NCI-H2081 treated with DMSO at 0.1 percent for 48 hours (cell line): Measurements from ENCODE around the gene DPYSL5.

Experiments used
- DNase-seq: peaks from one replicate; lab custom pipeline; 2025; lab: John Stamatoyannopoulos, UW

Gene DPYSL5

DNA sequence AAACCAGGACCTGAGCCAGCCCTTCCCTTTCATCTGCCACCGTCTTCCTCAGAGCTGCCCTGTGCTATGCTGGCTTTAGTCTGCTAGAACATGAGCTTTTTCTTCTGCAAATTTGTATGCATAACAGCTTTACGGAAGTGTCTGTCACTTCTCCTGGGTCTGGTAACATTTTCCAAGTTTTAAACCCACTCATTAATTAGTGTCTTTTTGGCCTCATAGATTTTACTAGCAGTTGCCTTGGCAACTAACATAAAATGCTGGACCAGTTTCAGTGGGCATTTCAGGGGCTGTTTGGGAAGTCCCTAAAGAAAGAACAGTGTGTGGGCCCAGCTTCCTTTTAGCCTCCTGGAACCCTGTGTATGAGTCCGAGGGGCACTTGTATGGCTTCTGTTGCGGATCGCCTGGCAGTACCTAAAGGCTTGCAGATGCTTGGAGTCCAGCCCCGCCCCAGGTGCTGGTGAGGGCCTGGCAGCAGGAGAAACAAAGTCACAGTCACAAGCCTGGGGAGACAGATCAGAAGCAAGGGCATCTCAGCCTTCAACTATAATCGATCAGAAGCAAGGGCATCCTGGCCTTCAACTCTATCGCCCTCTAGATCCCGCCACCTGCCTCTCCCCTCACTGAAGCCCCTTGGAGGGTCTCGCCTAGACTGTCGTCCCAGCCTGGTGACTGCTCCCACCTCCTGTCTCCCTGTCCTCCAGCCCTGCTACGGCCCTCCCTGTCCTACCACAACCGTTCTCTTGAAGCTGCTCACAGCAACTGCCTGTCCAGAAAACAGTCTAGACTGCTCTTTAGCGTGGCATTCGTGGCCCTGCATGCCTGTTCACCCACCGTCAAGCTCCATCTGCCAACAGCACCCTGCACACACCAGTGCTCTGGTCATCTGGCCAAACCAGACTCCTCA is 85.8 kb downstream of the DPYSL5 start:
- no peak for DNase-seq

DNA sequence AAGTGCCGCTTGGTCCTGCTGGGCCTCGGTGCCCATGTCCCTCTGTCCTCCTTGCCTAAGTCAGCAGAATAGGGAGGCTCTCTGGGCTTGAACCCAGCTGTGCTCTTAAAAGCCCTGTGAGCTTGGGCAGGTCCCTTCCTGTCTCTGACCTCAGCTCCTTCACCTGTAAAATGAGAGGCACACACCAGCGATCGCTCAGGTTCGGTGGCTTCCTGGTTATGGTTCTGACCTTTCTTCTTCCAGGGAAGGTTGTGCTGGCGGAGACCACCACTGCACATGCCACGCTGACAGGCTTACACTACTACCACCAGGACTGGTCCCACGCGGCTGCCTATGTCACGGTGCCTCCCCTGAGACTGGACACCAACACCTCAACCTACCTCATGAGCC is 86.4 kb downstream of the DPYSL5 start:
- DNase-seq: no peak

DNA sequence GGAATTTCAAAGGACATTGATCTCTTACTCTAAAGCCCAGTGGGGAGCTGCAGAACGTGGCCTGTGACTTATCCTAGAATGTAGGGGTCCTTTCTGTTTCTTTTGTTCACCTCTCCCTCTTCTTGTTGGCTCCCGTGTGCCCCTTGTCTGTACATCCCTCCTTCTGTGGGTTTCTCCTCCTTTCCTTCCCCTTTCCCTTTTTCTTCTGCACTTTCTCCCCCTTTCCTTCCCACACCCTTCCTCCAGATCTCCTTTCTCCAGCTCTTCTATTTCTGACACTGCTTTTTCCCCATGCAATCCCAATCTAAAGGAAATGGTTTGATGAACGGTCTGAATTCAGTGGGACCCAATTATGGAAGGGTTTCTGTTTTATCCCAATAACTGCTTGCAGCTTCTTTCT is 87.1 kb downstream of the DPYSL5 start:
- no peak for DNase-seq

DNA sequence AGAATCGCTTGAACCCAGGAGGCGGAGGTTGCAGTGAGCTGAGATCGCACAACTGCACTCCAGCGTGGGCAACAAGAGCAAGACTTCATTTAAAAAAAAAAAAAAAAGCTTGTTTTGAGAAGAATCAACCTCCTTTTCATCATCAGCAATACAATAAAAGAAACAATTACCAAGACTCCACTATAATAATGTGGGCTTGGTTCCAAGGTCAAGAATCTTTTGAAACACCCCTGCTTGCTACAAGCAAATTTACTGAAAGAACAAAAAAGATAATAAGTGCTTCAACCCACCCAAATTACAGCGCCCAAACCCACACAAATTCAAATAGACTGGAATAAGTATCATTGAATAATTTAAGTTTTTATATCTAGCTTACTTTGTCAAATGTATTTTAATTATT is 88.9 kb downstream of the DPYSL5 start:
- no peak for DNase-seq

DNA sequence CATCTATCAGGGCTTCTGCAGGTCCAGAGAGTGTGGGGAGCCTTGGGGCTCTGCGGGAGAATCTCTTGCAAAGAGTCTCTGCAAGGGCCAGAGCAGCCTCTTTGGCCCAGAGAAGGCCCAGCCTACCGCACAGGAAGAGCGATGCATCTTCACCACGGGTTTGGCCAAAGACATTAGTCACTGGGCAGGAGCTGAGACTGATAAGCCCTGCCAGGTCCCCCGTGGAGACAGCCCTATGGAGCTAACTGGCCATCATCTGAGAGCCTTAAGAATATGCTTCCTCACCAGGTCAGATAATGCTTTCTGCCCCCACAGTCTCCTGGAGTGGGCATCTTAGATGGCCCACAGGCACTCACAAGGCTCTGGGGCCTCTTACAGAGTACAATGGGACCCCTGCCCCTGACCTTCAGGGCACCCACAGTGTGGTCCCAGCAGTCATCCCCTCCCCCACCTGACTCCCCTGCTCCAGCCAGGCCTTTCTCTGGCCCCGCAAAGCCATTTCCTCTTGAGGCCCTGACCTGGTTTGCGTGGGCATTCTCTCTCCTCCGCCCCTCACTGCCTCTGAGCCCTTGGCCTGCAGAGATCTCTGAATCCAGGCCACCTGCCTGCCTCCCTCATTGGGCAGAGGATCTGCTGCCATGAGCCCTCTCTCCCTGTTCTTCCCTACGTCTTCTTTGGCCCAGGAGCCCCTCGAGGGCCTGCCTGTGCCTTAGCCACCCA is 90.6 kb downstream of the DPYSL5 start:
- no peak for DNase-seq

DNA sequence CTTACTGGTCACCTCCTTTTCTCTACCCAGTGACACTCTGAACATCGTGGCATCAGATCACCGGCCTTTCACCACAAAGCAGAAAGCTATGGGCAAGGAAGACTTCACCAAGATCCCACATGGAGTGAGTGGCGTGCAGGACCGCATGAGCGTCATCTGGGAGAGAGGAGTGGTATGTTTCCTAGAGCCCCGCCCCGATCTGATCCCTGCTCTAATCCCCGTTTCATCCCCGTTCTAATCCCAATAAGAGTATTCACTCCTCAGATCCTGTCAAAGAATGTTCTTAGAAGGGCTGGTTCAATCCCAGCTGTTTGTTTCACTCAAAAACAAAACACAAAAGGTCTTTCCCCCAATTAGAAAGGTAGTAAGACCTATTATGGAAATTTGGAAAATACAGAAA is 92.1 kb downstream of the DPYSL5 start:
- no peak for DNase-seq

DNA sequence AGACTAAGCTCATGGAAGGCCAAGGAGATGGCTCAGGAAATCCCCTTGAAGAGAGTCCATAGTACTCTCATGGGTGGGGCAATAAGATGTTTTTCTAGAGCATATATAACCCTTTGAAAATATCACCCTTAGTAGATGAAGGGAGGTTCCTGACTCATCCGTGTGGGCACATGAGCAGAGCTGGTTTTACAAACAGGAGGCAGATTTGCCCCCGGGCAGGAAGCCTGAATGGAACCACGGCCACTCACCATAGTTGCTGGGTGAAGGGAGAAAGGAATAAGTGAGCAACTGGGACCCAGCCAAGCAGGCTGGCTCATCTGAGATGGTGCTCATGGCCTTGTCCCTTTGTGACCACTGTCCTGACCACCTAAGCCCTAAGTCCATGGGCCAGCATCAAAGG is 93.6 kb downstream of the DPYSL5 start:
- DNase-seq: no peak

DNA sequence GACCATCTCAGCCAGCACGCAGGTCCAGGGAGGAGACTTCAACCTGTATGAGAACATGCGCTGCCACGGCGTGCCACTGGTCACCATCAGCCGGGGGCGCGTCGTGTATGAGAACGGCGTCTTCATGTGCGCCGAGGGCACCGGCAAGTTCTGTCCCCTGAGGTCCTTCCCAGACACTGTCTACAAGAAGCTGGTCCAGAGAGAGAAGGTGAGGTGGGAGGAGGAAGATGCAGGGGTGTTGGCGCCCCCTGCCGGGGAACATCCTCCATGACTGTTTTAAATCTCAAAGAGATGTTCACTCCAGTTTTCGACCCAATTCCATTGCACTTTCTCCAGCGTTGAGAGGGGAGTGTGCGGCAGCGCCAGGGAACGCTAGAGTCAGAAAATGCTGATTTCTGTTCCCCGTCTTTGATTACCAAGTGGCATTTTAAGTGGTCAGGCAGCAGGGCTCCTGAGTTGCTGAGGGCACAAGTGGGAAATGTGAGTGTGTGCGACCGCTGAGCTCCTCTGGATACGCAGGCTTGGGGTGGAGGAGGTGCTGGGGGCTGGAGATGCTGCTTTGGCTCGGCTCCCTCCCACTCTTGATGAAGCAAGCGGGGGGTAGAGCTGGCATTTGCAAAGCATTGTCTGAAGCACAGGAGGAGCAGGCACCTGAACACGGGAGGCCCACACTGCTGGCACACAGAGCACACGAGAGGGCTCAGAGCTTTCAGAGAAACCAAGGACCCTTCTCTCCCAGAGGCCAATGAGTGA is 94.8 kb downstream of the DPYSL5 start:
- DNase-seq: no peak

DNA sequence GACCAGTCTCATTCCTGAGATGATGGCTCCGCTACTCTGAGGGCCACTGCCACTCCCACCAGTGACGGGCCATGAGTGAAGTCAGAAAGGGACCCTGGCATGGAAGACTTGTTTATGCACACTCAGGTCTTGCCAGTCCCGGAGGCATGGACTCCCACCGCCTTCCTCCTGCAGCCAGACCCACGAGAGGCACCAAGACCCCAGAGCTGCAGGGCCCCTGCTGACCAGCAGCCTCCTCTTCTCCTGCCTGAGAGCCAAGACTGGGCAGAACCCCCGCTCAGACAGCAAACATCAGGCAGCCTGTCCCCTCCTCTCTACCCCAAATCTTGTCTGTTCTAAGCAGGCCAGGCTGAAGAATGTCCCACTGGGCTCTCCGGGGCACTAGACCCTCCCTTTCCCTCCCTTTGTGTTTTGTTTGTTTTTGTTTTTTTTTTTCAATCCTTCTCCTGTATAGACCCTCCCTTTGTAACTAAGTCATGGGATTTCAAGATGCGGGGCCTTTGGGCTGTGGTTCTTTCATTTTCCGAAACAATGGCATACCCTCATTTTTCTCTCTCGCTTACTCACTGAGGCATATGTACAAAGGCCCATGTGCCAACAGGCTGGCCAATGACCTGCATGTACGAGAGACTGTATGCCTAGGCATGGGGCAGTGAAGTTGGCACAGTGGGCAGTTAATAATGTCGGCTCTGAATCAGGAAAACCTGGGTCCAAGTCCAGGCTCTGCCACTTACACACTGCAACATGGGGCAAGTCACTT is 98.2 kb downstream of the DPYSL5 start:
- DNase-seq: no peak

DNA sequence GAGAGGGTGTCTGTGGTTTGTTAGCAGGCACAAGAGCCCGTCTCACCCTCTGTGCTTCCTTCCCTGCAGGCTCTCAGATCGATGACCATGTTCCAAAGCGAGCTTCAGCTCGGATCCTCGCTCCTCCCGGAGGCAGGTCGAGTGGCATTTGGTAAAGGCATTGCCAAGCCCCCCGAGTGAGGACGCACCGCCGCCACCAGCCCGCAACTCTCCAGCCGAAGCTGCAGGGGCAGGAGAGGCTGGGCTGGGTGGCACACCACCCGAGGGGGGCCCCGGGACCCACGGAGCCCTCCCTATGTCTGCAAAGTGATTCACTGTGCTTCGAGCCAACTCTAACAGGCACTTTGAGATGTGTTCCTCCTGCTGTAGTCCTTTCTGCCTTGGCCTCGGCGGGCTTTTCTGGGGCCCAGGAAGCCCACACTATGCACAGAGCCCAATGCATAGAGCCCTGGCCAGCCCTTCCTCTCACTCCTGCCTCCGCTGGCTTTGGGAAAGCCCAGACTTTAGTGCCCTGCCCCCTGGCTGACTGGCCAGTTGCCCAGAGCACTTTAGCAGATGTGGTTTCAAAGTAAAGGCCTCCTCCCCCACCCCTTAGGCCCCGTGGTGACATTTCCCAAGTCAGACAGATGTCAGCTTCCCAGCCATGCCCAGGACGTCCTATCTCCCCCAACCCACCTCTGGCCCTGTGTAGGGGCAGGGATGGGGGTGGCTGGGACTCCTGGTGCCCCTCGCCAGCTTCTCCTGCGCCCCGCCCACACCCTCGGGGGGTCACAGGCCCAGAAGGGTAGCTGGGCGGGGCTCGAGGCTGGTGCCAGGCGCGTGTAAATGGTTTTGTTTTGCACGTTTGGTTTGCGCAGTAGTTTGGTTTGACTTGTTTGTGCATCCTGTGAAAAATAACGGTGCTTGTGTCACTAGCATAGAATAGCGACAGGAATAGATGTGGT is 99.2 kb downstream of the DPYSL5 start:
- no peak for DNase-seq

DNA sequence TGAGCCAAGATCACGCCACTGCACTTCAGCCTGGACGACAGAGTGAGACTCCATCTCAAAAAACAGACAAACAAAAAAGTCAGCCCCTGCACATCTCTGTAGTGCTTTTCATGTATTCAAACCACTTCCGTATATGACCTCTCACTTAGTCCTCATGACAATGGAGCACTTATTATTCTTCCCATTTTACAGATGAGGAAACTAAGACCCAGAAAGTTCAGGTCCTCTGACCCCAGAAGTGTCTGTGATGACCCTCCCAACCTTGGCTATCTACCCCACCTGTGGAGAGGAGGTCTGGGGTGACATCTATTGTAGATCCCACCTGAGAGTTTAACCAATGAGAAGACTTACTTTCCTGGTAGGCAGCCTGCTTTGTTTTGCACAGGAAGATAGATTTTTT is 100.9 kb downstream of the DPYSL5 start:
- no peak for DNase-seq

DNA sequence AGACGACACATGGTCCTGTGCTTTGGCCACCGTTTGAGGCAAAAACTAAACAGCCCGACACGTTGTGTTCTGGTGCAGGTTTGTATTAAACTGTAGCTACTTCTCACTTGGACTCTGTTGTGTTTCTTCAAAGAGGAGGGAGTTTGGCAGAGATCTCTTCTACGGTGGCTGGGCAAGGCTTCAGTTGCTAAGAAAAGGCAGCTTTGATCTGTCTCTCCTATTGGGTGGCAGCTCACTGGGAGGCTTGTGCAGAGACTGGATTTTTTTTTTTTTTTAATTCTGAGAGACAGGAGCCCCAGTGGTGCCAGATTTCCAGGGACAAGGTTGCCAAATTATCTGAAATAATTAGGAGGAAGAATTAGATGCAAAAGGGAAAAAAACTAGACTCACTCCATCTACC is 102.3 kb downstream of the DPYSL5 start:
- no peak for DNase-seq

DNA sequence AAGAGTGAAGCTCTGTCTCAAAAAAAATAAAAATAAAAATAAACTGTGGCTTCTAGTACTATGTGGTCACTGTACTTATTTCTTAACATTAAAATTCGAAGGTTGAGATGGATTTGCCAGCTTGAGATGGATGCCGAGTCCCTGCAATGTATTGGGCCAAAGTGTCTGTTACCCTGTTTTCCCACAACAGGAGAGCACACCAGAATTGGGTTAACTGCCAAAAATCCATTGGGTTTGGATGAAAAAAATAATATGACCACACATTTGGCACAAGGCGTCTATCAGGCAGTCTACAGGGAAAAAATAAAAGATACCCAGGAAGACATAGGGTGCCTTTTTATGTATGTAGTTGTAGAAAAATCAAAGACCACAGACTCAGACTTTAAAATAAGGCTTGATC is 103.3 kb downstream of the DPYSL5 start:
- DNase-seq: no peak

DNA sequence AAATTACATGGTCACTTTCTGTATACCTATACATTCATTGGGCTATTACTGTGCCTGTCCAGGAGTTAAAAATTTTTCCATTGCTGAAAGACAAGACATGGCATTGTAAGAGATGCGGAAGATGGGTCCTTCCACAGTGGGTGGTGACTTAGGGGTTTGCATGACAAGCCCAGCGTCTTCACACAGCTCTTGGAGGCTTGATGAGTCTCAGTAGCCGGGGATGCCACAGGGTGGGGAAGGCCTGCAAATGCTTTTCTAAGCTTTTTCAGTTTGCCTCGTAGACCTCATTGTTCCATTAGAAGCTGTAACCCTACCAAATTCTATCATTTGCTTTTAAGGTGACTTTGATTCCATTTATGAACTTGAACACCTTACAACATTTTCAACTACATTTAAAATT is 104.4 kb downstream of the DPYSL5 start:
- DNase-seq: no peak

DNA sequence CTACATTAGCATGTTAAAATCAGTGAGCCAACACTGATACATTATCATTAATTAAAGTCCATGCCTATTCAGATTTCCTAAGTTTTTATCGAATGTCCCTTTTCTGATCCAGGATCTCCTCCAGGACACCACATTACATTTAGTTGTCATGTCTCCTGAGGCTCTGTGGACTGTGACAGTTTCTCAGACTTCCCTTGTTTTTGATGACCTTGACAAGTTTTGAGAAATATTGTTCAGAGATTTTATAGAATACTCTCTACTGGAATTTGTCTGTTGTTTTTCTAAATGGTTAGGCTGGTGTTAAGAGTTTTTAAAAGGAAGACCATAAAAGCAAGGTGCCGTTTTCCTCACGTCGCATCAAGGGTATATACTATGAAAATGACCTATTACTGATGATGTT is 106.2 kb downstream of the DPYSL5 start:
- DNase-seq: no peak

DNA sequence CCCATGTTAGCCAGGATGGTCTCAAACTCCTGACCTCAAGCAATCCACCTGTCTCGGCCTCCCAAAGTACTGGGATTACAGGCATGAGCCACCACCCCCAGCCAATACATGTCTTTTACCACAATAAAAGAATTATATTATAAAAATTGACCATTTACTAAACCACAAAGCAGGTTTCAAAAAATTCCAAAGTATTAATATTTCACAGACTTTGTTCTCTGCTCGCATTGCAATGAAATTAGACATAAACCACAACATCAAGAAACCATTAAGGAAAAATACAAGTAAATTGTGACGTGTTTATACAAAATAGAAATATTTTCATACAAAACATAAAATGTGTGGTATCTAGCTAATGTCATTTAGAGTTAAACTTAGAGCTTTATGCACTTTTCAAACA is 109.1 kb downstream of the DPYSL5 start:
- DNase-seq: no peak

DNA sequence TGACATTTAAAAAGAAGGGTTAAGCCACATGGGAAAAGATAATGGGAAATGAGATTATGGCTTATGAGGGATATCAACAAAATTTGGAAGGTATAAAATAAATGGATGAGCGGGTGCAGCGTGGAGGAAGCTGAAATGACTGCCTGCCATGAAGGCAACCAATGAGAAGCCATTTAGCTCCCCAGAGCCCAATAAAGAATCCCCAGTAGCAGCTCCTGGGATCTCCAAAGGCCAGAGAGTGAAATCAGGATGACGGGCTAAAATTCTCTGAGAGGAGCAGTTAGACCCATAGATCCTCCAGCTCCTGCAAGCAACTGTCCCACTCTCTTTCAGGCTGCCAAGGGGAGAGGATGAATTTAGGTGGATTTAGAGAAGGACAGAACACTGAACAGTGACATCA is 109.6 kb downstream of the DPYSL5 start:
- no peak for DNase-seq

DNA sequence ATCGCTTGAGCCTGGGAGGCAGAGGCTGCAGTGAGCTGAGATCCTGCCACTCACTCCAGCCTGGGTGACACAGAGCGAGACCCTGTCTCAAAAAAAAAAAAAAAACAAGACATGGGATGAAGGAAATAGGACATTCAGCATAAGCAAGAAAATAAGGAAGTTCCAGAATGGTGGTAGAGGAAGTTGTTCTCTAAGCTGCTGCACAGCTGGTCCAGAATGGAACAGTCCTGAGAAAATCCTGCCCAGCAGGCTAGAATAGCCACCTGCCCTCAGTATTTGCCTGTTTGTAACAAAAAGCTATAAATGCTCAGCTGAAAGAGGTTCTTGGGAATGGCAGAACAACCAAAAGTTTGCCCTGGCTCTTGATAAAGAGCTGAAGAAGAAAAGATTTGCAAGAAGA is 111.4 kb downstream of the DPYSL5 start:
- DNase-seq: no peak

DNA sequence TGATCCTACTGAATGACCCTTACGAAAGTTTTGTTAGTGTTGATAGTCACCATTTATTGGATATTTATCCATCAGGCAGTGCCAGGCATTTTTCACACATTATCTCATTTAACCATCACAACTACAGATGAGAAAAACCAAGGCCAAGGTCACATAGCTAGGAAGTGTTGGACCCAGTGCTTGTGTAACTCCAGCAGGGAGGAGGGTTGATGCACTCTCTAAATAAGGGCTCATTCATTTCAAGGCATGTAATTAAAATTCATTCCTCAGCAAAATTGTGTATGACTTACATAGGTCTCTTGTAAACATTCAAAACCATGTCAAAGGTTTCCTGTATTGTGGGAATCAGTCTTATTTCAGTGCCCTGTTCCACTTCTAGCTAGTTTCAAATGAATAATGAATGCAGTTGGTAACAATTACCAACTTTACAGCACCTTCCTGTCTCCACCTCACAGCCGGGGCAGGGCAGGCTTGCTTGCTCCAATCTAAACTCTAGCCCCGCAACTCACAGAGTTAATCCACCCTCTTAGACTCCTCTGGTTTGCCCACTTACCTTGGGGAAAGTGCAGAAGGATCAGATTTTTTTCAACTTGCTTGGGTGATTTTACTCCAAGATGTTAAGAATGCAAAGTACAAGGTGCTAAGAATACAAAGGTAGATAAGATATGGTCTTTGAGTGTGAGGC is 116.7 kb downstream of the DPYSL5 start:
- no peak for DNase-seq

DNA sequence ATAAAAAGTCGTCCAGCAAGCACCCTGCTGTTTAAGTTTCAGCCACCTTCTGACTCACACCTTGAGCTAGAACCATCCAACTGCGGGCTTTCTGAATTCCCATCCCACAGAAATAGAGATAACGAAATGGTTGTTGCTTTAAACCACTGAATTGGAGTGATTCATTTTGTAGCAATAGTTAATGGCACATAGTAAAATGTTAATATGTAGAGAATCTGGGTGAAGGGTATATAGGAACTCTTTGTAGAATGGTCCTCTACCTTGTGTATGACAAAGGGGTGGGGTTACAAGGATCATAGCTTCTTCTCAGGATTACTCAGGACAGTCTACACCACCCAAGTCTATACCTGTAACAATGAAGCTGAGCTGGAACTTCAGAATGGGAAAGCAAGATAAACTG is 120.1 kb downstream of the DPYSL5 start:
- no peak for DNase-seq
